IMR-90 (cell line): ENCODE data around the gene ATP7A. TPM values are rescaled to one million over a fixed set of nuclear protein-coding genes. Genes with fewer than 3 reads are reported as not detected.
"Not testable (repeated sequence)": the region's sequence is repeated elsewhere in the genome, so short reads cannot be mapped to it uniquely, and the experiment has no call there.

Experiments
- ATAC-seq: fragments of 200-7000 bp; cut with Tn5 transposase; 2 replicates; pipeline ENCODE4 v1.9.1; 2020; ENCODE audit warnings: low read depth, mild to moderate bottlenecking, moderate library complexity
- BruUV-seq: library from RNA; stranded (reverse); fragments of 400-500 nt; replicated peaks from 2 replicates; lab custom pipeline; 2021; lab: Mats Ljungman, UMichigan
- CTCF ChIA-PET: fragments of 300-600 bp; formaldehyde crosslinking; extraction: SDS; loops from one replicate; lab custom pipeline; 2021; ENCODE audit warnings: antibody characterized with exemption; lab: Yijun Ruan, JAX
- POLR2A ChIA-PET: fragments of 300-600 bp; sonication (Branson Sonifier 250); formaldehyde crosslinking; loops from one replicate; lab custom pipeline; 2022; ENCODE audit warnings: antibody characterized with exemption; ENCODE audit not compliant: unreplicated experiment; lab: Charles Lee
- DNase-seq: peaks from one replicate; pipeline ENCODE4 v3.0.0; 2013
- H2AFZ ChIP-seq: replicated peaks from 2 replicates; pipeline ENCODE3; 2013; ENCODE audit warnings: low read length, mild to moderate bottlenecking; ENCODE audit not compliant: poor library complexity
- H2AK5ac ChIP-seq: 2 replicates; pipeline ENCODE4 v1.6.1; 2013; ENCODE audit warnings: low read depth, low read length, inconsistent platforms
- H2AK9ac ChIP-seq: replicated peaks from 2 replicates; pipeline ENCODE3; 2013; ENCODE audit warnings: mild to moderate bottlenecking, low read depth, low read length, moderate library complexity; ENCODE audit not compliant: poor library complexity
- H2BK120ac ChIP-seq: 2 replicates; pipeline ENCODE4 v1.6.1; 2013; ENCODE audit warnings: low read depth, low read length, inconsistent platforms
- H2BK15ac ChIP-seq: 3 replicates; pipeline ENCODE4 v1.6.1; 2013; ENCODE audit warnings: low read depth, low read length, inconsistent platforms
- H2BK20ac ChIP-seq: 2 replicates; pipeline ENCODE4 v1.6.1; 2013; ENCODE audit warnings: low read depth, mild to moderate bottlenecking, inconsistent platforms, low read length, moderate library complexity
- H2BK5ac ChIP-seq: 2 replicates; pipeline ENCODE4 v1.6.1; 2013; ENCODE audit warnings: mild to moderate bottlenecking, low read depth, low read length, inconsistent platforms; ENCODE audit not compliant: poor library complexity, severe bottlenecking
- H3K14ac ChIP-seq: replicated peaks from 2 replicates; pipeline ENCODE4 v1.6.1; 2013; ENCODE audit warnings: low read depth, low read length, inconsistent platforms
- H3K18ac ChIP-seq: 2 replicates; pipeline ENCODE4 v1.6.1; 2013; ENCODE audit warnings: low read depth, low read length, control low read depth
- H3K23ac ChIP-seq: 2 replicates; pipeline ENCODE4 v1.6.1; 2013; ENCODE audit warnings: low read depth, low read length, inconsistent platforms
- H3K27ac ChIP-seq: 2 replicates; pipeline ENCODE4 v1.5.1; 2013; ENCODE audit warnings: mild to moderate bottlenecking, control low read depth, low read length; ENCODE audit not compliant: insufficient read depth
- H3K27me3 ChIP-seq: 2 replicates; pipeline ENCODE4 v1.6.1; 2013; ENCODE audit warnings: low read length; ENCODE audit not compliant: control insufficient read depth, insufficient read depth
- H3K36me3 ChIP-seq: 2 replicates; pipeline ENCODE4 v1.6.1; 2013; ENCODE audit warnings: low read length, mixed read lengths; ENCODE audit not compliant: control insufficient read depth, insufficient read depth
- H3K4ac ChIP-seq: 2 replicates; pipeline ENCODE4 v1.6.1; 2013; ENCODE audit warnings: low read depth, low read length, inconsistent platforms
- H3K4me1 ChIP-seq: 2 replicates; pipeline ENCODE4 v1.6.1; 2013; ENCODE audit warnings: low read length, mixed read lengths; ENCODE audit not compliant: control insufficient read depth, insufficient read depth
- H3K4me2 ChIP-seq: 2 replicates; pipeline ENCODE4 v1.6.1; 2013; ENCODE audit warnings: low read depth, mild to moderate bottlenecking, control low read depth, low read length, moderate library complexity
- H3K4me3 ChIP-seq: 2 replicates; pipeline ENCODE4 v1.5.1; 2013; ENCODE audit warnings: low read depth, mild to moderate bottlenecking, control low read depth, low read length, moderate library complexity; ENCODE audit not compliant: insufficient read depth
- H3K56ac ChIP-seq: 2 replicates; pipeline ENCODE4 v1.6.1; 2013; ENCODE audit warnings: low read length, inconsistent platforms; ENCODE audit not compliant: insufficient read depth; ENCODE audit errors: extremely low read depth
- H3K79me1 ChIP-seq, 2 experiments: 2 replicates each; pipeline ENCODE4 v1.6.1; 2013; ENCODE audit warnings: low read length in 2 of 2, inconsistent platforms in 1 of 2, low read depth in 1 of 2
- H3K9ac ChIP-seq: 2 replicates; pipeline ENCODE4 v1.6.1; 2013; ENCODE audit warnings: low read depth, low read length, control low read depth
- H3K9me1 ChIP-seq: 2 replicates; pipeline ENCODE4 v1.6.1; 2013; ENCODE audit warnings: low read length, inconsistent platforms; ENCODE audit not compliant: insufficient read depth
- H3K9me3 ChIP-seq: 2 replicates; pipeline ENCODE4 v1.6.1; 2013; ENCODE audit warnings: low read length; ENCODE audit not compliant: control insufficient read depth, insufficient read depth
- H4K20me1 ChIP-seq: 2 replicates; pipeline ENCODE4 v1.6.1; 2013; ENCODE audit warnings: low read length, inconsistent platforms; ENCODE audit not compliant: insufficient read depth
- H4K5ac ChIP-seq: 2 replicates; pipeline ENCODE4 v1.6.1; 2013; ENCODE audit warnings: mild to moderate bottlenecking, low read depth, low read length, control low read depth
- H4K8ac ChIP-seq, 2 experiments: 2 replicates each; pipeline ENCODE4 v1.6.1; 2013; ENCODE audit warnings: low read depth in 2 of 2, low read length in 2 of 2, control low read depth in 1 of 2, inconsistent platforms in 1 of 2
- H4K91ac ChIP-seq: 2 replicates; pipeline ENCODE4 v1.6.1; 2013; ENCODE audit warnings: low read depth, low read length, inconsistent platforms; ENCODE audit not compliant: insufficient read depth
- BHLHE40 ChIP-seq: fragments of 150-350 bp; IDR thresholded peaks from 2 replicates; pipeline ENCODE4 v1.6.1; 2016; ENCODE audit warnings: mild to moderate bottlenecking, low read depth, low read length
- FOS ChIP-seq: fragments of 150-350 bp; IDR thresholded peaks from 2 replicates; pipeline ENCODE4 v1.6.1; 2016; ENCODE audit warnings: low read depth, low read length
- WGBS, 2 experiments: methylation state at CpG; one replicate each; pipeline versions ENCODE4 v1.1.5 to v1.1.7; 2013; ENCODE audit warnings: missing lambda C conversion rate in 2 of 2; ENCODE audit not compliant: insufficient read length in 1 of 2; ENCODE audit errors: extremely low coverage in 2 of 2; 5-methylcytosine and 5-hydroxymethylcytosine counted together
- dilution Hi-C: fragments of 300-500 bp; cut with HindIII; formaldehyde crosslinking; loops from one replicate; pipeline ENCODE4 v1.14.3; 2018; ENCODE audit warnings: low sequenced_read_pairs; ENCODE audit not compliant: unreplicated experiment
- in situ Hi-C: fragments of 300-500 bp; cut with MboI; formaldehyde crosslinking; loops from 3 replicates; pipeline ENCODE4 v1.14.3; 2019; ENCODE audit warnings: low sequenced_read_pairs, inconsistent platforms, mixed read lengths
- intact Hi-C: fragments of 100-400 bp; cut with micrococcal nuclease; formaldehyde crosslinking; loops from 2 replicates; pipeline ENCODE4 v1.10.0; 2022
- polyA plus RNA-seq, 3 experiments: library from polyadenylated mRNA; depleted of rRNA; stranded (reverse); fragments of >200 nt; gene quantifications; 2 replicates each; pipeline ENCODE4 v1.2.3, GENCODE V29; 2012; ENCODE audit warnings: low replicate concordance in 1 of 3
- total RNA-seq: library from RNA; depleted of rRNA; stranded (reverse); fragments of >200 nt; gene quantifications from 2 replicates; pipeline ENCODE4 v1.2.3, GENCODE V29; 2012

The ATP7A gene
- total and polyA plus RNA-seq, 2 of the 4 experiments (the other 2 are of a cell fraction), result 4.2 to 22.4 TPM

GRCh38 chrX:78064698-78065601, 154.5 kb downstream of the ATP7A start:
- H4K5ac ChIP-seq, result peak overlapping the region; percentile 13; the same call in 1 of the 2 replicates
- H2AK5ac ChIP-seq, result peak overlapping the region; percentile 10; the same call in 1 of the 2 replicates
- H3K9me3 ChIP-seq, H4K20me1 ChIP-seq, H3K79me1 ChIP-seq, POLR2A ChIA-PET, H2AK9ac ChIP-seq, H3K14ac ChIP-seq, H3K4me3 ChIP-seq, BruUV-seq, dilution Hi-C loops, CTCF ChIA-PET, H3K27me3 ChIP-seq, H3K9ac ChIP-seq, H3K36me3 ChIP-seq, H3K56ac ChIP-seq, intact Hi-C loops, H3K4me1 ChIP-seq, H3K9me1 ChIP-seq, in situ Hi-C loops: not testable (repeated sequence)
- no CpG with 5 or more reads among the region's 6 CpGs for WGBS, 2 experiments
- DNase-seq, result peak; percentile 89
- peak overlapping the region; percentile 90 for H2BK5ac ChIP-seq
- H3K23ac ChIP-seq, result peak overlapping the region; percentile 54; the same call in 1 of the 2 replicates
- H3K27ac ChIP-seq, result peak overlapping the region; percentile 87
- peak overlapping the region; percentile 49 for H3K18ac ChIP-seq
- peak; percentile 98 for TF ChIP-seq FOS
- TF ChIP-seq BHLHE40, result 0 out of 2 replicates have a peak, but pooled peaks have one; percentile 4
- peak overlapping the region; percentile 69 for H2BK120ac ChIP-seq
- H2BK15ac ChIP-seq, result peak overlapping the region; percentile 33; the same call in 1 of the 3 replicates
- H4K91ac ChIP-seq, result peak overlapping the region; percentile 53
- peak overlapping the region; percentile 69 for H2BK20ac ChIP-seq
- H3K4ac ChIP-seq, result peak overlapping the region; percentile 74
- H4K8ac ChIP-seq, result peak overlapping the region in 1 of 2 experiments; percentile 63; a peak in 2 of 4 replicates
- peak overlapping the region; percentile 28 for H2AFZ ChIP-seq
- ATAC-seq, result peak; percentile 82
- peak overlapping the region; percentile 5; the same call in 1 of the 2 replicates for H3K4me2 ChIP-seq
